NK-92 treated with Interleukin-12 subunit alpha and Interleukin-12 subunit beta, amount 100 ng/mL, for 24 hours (cell line): ENCODE measurements around the gene ANKH.

Source experiments
- DNase-seq: peaks from one replicate; lab custom pipeline; 2025; lab: John Stamatoyannopoulos, UW

ANKH gene

DNA sequence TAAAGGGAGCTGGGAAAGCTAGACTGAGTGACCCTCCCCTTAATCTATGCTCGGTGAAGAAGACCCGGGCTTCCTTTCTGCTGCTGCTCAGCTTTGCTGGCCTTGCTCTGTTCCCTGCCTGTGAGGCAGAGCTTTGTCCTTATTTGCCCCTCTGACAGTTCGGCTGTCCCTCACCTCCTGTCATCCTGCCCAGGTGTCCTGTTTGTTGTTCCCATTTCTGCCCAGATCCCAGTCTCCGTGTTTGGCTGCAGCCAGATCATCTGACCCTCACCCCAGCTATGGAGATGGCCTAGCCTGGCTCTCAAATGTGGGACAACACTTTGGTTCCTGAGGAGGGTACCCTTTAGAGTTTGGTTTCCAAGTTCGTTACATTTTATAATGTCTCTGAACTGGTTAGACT, 186.8 kb downstream of the ANKH start:
- no peak for DNase-seq

DNA sequence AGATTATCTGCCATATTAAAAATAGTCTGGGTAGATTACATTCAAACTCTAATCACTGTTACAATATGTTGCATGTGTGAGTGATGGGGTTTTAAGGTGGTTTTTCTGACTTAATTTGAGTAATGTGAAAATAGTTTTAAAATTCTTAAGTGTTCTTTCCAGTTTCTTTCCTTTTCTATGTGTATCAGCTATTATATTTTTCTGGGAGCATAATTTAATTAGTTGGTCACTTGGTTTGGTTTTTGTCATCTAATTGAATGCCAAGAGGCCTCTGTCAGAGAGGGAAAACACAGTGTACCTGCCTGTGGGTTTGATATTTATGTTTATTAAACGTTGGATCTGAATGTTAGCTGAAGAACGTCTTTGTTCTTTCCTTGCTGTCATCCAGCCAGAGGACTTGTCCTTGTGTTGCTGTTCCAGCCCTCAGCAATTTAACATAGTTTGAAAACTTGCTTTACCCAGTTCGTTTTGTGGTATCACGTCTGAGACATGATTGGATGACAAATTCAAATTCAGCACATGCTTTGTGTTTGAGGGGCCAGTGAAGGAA, 187.6 kb downstream of the ANKH start:
- no peak for DNase-seq

DNA sequence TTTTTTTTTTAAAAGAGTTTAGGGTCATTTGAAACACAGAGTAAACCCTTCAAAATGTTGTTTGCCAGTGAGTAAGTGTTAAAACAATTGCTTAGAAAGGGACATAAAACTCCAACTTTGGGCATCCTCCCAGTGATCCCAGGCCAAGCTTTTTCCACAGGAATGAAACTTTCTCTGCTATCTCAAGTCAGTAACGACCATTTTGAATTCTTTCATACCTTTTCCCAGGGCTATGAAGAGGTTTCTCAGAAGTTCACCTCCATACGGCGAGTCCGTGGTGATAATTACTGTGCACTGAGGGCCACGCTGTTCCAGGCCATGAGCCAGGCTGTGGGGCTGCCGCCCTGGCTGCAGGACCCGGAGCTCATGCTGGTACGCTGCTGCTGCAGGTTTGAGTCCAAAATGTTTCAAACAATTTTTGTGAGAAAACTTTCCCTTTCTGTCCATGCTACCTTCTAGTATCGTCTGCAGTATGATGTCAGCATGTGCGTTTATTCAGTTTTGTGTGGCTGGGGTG, 190.3 kb downstream of the ANKH start:
- no peak for DNase-seq

DNA sequence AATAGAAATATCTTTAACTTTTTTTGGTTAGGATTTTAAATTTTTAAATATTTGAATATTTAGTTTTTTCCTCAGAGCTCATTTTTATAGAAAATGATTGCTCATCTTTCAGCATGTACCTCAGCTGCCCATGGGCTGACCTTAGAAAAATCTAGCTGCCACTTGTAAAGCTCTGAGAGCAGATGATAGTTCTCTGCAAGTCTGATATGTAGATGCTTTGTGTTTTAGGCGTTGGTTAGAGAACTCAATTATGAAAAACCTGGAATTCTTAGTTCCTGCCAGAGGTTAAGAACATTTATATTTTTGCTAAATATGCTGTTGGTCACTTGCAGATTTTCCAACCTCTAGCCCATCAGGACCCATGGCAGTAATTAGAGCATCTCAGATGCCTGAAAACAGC, 192.0 kb downstream of the ANKH start:
- DNase-seq = no peak

DNA sequence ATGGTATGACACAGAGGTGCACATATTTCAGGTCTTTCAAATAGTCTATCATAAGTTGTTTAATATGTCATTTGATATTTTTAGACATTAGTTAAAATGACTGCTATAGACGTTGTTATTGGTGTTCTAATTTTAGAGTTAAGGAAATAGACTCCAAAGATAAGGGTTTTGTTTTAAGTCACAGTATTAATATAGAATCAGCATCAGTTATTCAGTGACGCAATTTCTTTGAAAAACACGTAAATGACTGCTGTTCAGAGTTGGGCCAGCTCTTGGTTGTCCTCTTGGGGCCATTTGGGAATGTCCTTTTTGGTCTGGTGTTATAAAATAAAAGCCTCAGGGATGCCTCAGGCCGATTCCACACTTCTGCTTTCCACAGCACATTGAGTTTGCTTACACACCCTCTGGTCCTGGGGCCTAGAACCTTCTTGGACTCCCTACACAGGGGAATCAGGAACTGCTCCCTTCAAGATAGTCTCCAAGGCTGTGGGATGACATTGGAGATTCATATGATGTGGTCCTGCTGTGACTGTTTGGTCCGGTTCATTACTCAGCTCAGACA, 192.7 kb downstream of the ANKH start:
- DNase-seq = no peak

DNA sequence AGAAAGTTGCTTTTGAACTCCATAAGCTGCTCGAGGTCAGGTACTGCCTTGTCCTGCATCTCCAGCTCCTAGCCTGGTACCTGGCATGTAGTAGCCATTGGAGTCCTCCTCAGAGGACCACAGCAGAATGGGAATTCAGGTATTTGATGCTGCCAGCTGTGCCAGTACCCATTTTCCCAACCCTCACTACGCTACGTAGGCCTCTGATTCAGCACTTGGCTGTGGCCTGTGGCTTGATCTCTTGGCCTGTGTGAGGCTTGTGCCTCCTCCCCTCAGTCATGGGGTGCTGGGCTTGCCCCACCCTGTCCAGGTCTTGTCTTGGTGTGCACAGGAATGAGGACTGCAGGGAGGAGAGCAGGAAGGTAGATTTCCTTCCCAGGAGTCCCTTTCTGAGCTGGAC, 195.3 kb downstream of the ANKH start:
- no peak for DNase-seq

DNA sequence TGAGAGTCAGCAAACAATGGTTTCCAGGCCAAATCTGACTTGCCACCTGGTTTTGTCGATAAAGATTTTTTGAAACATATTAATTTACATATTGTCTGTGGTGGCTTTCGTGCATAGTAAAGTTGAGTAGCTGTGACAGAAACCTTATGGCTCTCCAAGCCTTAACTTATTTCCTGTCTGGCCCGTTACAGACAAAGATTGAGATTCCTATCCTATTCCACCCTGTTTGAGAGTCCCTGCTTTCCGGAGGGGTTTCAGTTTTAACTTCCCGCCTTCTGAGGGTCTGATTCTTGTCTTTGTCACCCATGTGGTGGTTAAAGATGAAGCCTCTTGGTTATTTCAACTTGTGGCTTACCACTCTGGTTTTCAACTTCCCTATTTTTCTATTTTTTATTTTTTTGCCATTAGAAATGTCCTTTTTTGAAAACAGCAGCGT, 195.7 kb downstream of the ANKH start:
- no peak for DNase-seq

DNA sequence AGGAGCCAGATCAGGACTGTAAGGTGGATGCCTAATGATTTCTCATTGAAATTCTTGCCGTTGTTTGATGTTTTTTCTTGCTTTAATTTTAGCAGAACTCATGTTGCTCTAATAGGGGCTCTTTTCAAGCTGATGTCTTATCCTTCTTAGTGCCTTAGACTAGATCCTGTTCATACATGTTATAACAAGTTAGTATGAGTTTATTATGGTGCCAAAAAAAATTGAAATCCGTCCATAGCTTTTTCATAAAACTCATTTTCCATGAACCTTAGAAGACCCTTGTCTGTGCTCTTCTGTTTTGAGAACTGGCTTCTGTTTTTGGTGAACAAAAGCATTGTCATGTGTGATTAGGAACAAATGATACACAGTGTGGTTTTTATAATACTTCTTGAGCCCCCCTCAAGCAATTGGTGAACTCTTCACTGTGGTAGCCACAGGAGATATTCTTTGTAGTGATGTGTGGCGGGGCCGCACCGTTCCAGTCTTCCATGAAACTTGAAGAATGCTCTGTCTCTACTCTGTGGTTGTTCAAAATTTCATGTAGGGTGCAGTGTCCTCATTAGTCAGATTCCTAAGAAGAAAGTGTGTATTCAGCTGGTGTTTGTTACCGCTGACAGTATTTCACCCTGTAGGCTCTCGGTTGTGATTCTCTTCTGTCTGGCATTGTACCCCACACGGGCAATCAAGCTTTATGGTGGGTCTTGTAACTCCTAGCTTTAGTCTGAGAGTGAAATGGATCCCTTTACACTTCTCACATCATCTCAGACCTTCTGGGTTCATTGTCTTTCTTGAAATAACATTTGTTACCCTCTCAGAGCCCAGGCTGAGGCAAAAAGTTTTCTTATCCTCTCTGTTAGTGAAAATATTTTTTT, 196.4 kb downstream of the ANKH start:
- no peak for DNase-seq

DNA sequence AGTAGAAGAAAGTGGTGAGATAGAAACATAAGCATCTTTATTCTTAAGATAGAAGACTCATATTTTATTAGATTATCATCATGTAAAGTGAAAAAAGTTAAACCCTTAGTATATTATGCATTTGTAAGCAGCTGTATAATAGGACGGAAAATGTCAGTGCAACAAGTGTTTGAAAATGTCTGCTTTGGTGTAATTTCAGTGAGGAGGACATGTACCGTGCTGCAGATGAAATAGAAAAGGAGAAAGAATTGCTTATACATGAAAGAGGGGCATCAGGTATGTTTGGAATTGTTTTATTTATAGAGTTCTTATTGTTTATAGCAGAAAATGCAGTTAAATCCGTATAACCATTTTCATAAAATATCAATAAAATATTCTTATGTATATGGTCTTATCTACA, 198.1 kb downstream of the ANKH start:
- no peak for DNase-seq

DNA sequence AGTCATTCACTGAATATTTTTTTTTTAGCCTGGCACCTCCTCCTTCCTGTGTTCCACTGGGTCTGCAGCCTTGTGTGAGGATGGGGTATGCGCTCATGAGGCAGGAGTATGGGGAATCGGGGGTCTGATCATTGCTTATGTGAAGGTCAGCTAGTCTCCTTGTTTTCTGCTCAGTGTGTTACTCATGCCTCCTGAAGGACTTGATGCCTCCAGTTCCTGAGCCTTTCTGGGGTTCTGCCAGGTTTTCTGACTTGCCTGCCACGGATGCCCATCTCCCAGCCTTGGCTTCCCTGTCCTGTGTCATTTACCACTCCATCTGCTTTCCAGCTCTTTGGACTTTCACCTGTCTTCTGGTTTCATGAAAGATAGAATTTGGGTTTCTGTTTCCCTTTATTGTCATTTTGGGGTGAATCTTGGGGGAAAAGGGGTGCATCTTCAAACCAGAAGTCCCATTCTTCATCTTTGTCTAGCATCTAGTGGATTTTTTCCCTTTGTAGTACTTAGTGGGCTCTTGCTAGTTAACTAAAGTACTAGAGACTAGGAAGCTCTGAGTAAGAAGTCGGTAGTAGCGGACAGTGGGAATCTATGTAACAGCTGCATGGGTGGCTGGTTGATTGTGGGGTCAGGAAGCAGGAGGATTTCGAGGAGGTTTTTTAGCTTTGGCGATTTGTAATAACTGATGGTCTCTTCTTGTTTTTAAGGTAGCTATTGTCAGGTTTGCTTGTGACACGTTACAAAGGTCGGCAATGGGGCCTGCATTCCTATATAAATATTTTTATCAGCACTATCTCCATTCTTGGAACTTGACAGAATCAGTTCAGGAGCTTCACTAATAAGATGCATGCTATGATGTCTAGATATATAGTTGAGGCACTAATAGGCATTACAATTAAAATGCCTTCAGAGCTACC, 198.8 kb downstream of the ANKH start:
- DNase-seq = no peak

DNA sequence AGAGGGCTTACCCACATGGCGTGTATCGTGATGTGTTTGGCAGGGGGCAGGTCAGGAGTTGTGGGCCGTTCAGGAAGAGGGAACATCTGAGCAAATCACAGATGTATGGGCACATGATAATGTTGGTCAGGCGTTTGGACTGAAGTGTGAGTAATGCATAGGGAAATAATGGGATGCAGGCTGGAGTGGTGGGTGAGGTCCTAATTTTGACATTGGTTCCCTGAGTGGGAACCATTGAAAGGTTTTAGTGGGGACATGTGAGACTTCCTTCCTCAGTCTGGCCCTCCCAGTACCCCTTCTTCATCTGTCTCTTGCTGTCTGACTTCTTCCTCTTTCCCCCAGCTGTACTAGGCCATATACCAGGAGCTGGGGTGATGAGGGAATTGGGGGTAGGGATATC, 199.5 kb downstream of the ANKH start:
- DNase-seq = no peak

DNA sequence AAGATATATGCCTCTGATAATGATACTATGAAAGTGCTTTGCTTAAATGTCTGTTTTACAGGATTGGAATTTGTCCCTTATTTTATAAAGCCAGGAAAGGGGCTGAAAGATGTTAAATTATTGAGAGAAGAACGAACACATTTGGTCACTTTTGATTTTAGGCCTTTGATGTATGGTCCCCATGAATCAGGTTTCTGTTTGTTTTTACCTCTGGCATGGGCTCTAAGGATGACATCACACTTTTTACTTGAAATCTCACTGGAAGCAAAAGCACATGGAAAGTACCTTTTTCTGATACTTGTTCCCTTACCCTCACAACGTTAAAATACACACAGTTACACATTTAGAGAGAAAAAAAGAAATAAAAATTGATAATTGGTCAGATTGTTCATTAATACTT, 200.2 kb downstream of the ANKH start:
- DNase-seq = no peak

DNA sequence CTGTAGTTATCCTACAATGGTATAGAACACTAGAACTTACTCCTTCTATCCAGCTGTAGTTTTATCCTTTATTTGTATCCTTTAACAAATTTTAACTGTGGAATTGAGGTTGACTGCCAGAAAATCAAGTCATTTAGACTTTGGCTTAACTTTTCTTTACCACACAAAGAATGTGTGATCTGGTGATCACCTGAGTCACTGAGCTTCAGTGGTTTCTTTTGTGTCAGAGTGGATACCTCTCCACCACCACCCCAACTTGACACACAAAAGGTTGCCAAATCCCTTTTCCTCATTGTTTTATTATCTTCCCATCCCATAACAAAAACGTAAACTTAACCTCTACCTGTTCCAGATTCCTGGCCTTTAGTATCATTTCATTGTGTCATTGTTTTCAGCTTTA, 201.6 kb downstream of the ANKH start:
- no peak for DNase-seq

DNA sequence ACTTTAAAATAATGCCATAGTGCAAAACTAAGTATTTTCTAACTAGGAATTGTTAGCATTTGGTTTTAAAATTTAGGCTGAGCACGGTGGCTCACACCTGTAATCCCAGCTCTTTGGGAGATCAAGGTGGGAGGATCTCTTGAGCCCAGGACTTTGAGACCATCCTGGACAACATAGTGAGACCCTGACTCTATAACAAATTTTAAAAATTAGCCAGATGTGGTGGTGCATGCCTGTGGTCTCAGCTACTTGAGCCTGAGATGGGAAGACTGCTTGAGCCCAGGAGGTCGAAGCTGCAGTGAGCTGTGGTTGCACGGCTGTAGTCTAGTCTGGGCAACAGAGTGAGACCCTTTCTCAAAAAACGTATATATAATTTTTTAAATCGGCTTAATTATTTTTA, 202.2 kb downstream of the ANKH start:
- DNase-seq = no peak

DNA sequence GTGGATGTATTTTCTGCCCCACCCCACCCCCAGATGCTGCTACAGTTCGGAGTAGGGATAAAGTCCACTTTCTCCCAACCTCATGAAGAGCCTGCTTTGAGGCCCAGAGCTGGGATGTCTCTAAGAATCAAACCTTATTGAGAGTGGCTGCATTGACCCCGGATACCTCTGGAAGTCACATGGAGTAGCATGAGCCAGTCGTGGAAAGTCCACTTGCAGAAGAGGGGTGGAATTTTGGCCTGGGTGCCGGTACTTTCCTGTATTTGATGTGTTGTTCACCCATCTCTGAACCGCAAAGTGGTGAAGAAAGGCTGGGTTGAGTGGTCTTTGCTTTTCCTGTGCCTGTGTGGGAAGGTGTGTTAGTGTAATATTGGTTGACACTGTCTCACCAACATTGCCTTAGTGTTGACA, 203.4 kb downstream of the ANKH start:
- peak; percentile 42 for DNase-seq

DNA sequence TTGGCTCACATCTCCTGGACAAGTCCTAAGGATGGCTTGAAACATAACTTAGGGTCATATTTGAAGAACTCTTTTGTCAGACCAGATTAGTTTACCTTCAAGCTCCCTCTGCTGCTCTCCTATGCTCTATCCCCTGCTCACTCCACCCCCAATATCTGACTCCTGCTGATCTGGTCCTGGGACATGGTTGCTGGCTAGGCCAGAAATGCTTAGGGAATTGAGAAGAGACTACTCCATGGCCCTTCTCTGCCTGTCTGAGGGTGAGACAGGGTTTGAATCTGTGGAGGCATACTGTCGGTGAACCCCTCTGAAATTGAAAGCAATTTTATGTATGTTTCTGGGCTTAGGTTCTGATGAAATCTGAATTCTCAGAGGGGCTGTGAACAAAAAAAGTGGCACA, 203.8 kb downstream of the ANKH start:
- DNase-seq = no peak

DNA sequence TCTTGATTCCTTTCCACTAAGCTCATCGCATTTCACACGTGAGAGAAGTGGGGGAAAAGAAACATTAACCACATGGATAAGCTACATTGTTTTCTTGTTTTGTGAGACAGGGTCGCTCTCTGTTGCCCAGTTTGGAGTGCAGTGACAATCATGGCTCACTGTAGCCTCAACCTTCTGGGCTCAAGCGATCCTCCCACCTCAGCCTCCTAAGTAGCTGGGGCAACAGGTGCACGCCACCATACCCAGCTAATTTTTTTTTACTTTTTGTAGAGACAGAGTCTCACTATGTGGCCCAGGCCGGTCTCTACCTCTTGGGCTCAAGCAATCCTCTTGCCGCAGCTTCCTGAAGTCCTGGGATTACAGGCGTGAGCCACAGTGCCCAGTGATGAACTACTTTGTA, 204.3 kb downstream of the ANKH start:
- no peak for DNase-seq

DNA sequence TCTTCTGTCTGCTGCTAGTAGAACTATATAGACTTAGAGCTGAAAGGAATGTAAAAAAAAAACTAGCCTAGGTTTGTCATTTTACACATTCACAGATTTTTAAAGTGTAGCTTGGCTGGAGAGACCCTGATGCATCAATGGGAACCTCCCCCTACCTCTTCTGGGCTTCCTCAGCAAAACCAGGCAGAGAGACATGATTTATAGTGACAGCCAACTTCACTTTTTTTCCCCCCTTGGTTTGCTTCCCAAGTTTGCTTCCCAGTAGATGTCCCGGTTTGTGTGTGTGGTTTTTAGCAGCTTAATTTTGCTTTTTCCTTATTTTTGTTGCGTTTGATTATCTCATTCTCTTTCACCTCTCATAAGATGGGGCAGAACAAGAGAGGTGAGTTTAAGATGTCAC, 205.2 kb downstream of the ANKH start:
- DNase-seq = no peak

DNA sequence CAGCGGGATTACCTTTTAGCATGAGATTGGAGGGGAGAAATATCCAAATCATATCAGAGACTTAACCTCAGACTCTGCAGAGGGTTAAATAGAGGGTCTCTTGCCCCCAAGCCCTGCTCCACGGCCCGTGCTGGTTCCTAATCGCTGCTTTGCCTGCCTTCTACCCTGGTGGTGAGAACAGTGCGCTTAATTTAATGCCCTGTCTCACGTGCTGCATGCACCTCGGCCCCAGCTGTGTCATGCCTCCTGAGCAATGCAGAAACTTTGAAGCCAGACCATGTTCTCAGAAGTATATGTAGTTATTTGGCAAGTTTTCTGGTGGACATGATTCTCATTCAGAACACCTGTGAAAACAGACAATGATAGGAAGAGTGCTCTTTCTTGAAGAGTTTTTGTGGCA, 205.6 kb downstream of the ANKH start:
- peak; percentile 32 for DNase-seq

DNA sequence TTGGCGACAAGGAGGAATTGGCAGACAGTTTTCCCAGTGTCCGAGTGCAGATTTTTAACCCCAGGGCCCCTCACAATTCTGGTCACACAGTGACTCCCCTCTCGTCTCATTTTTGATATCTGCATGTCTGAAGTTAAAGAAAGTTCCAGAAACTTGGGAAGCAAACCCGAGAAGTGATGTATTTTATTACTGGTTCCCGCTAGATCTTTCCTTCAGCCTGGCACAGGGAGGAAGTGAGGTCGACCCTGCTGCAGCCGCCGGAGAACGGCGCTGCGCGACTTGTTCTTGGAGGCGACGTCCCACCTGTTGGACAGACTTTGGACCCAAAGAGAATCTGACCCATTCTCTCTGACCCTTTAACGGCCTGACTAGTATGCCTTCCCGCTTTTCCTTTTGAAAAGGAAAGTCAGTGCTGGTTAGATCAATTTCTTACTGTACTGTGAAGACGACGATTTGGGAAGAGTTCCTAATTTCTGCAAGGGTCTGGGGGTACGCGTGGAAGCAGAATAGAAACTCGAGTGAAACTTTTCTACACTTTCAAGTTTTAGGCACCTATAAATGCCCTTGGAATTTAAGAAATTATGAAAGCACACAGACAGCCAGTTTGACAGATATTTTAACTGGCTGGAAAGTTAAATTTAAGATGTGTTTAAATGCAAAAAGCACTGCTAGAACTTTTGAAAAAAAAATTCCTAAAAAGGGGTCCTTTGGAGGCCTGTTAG, 206.3 kb downstream of the ANKH start:
- DNase-seq = peak; percentile 33

DNA sequence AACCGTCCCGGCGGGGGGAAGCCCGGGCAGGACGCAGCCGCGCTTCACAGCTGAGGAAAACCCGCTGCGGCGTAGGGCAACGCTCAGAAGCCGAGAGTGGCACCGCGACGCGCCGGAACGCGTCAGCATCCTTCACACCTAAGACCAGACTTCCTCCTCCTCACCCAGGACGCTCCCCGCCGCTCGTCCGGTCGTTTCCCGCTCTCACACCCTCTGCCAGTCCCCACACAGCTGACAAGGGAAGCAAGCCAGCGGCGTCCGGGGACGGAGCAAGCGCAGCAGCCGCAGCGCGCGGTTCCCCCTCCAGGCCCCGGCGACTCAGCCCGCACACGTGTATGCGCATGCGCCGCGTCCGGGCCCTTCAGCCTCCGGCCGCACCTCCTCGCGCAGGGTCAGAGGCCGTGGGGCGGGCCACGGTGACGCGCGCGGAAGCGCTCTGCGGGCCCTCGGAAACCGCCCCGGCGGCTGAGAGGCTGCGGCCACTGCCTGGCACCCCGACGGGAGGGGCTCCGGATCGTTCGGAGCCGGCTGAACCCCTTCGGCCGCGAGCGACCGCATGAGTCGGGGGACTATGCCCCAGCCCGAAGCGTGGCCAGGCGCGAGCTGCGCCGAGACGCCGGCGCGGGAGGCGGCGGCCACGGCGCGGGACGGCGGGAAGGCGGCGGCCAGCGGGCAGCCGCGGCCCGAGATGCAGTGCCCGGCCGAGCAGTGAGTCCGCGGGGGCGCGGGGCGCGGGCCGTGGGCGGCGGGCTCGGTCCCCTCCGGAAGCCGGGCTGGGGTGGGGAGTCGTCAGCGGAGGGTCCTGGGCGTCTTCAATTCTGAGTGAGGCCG, 207.1 kb downstream of the ANKH start, which contains the start of gene OTULIN:
OTULIN (plus strand) TSS at position 449 of the 831 bp plus-strand sequence; CDS start at position 557, 108 bp downstream.
- peak; percentile 93 for DNase-seq
